ENCODE measurements around the gene WDFY3.

GRCh38 chr4:84847978-84848377, 118.5 kb downstream of the WDFY3 start:
- no peak for TF ChIP-seq POLR2A (IDR thresholded peaks at IDR 0.05)
- TF ChIP-seq CTCF (IDR thresholded peaks at IDR 0.05) = no peak

Measured in testis (tissue), 2 donors.